Stimulated activated CD4-positive, alpha-beta T cell treated with anti-CD3 and anti-CD28 coated beads, Interleukin-4, amount 100 ng/mL, for 48 hours (primary cell): Measurements from ENCODE around the gene RASGEF1C.
"Not testable (repeated sequence)": the region's sequence is repeated elsewhere in the genome, so short reads cannot be mapped to it uniquely, and the experiment has no call there.

Experiments used
- DNase-seq, 2 donors: peaks; one replicate each; pipeline ENCODE4 v3.0.0-alpha.2; 2020; ENCODE audit warnings: low read depth in 2 of 2

RASGEF1C gene

DNA sequence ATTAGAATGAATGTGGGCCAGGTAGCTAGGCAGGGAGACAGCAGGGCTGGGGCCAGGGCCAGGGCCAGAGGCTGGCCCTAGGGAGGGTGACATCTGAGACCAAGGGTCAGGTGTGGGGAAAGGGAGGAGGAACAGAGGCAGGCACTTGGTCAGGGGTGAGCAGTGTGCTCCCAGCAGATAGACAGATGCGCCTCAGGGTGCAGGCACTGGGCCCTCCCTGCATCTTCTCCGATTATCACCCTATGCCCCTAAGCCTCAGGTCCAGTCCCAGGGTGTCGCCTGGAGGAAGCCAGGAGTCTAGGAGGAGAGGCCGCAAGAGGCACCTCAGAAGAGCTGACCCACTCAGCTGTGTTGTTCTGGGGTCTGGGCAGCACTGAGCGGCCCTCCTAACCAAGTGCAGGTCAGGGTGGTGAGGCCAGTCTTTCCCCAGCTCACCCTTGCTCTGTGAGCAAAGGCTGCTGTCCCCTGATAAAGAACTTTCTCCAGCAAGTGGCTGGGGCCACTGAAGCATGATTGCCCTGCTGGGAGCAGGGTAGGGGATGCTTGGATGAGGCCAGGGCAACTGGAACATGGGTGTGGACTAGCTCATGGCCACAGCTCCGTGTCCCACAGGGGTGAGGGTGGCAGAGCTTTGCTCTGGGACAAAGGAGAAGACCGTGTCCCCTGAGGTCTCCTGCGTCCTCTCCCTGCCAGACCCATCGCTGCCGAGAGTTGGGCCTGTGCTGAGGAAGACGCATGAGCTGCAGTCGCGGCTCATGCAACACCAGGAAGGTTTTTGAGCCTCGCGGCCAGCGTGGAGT lies 2.1 kb upstream of the RASGEF1C start:
- no peak for DNase-seq

- DNase-seq = not testable (repeated sequence)
Observed at GRCh38 chr5:180210077-180210476, 1.1 kb upstream of the RASGEF1C start.

DNA sequence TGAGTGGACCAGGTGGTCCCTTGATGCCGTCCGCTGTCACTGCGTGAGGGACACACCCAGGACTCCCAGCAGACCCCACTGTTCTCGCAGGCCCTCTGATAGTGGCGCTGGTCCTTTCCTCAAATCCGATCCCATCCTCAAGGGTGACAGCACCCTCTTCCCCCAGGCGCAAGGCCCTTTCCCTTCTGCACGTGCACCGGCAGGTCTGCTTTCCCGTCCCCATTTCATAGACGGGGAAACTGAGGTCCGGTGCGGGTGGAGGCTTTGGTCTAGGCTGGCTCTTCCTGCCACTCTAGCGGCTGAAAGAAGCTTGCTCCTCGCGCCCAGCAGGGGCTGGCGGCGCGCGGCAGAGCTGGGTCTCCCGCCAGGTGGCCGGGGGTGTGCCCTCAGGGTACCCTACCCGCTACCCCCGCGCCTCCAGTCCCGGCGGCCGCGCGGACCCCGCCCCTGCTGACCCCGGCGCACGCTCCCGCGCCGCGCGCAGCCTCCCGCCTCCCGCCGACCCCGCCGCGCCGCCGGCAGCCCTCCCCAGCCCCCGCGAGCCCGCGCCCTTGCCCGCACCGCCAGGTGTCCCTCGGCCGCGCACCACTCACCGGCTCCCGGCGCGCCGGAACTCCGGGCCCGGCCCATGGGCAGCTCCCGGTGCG lies 453 bp downstream of the RASGEF1C start:
- DNase-seq = no peak

DNA sequence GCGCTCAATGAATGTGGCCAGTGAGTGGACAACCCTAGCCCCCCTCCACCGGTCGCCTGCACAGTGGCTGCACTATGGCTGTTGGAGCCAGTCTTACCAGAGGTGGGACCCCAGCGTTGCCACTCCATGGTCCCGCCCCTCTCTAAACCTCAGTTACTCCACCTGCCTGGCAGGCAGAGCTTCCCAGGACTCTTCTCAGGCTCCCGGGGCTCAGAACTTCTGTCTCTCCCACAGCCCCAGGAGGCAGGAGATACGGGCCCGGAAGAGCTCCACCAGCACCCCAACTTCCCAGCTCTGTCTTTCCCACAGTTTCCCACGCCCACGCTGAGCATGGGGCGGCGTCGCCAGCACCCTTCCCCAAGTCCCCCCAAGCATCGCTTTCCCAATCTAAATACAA lies 975 bp downstream of the RASGEF1C start:
- no peak for DNase-seq

DNA sequence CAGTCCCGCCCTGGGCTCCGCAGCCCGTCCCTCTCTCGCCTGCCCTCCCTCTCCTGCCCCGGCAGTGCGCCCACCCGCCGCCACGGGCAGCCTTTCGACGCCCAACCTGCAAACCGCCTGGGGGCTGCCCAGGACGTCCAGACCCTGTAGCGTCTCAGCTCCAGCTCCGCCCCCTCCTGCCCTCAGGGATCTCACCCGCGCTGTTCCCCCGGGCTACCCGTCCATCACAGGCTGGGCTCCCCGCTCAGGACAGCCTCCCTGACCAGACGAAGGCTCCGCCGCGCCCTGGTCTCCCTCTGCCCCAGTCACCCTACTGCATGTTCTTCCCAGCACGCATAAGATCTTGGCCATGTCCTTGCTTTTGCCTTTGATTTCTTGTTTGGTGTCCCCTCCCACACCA lies 1.4 kb downstream of the RASGEF1C start:
- no peak for DNase-seq

DNA sequence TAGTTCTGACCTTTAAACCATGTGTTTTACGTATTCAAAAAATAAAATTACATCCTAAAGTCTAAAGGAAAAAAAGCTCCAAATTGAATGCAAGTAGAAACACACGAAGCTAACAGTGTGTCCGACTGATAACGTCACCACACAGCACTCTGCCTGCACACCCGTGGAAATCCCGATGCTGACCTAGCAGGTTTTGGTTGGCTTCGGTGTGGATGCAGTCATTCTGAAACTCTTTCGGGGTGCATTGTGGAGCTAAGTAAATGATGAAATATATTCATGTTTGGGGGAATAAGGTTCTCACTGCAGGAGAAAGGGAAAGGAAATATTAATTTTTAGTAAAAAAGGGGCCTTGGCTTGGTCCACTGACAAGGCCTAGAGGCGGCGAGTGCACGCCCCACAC lies 2.0 kb downstream of the RASGEF1C start:
- DNase-seq = no peak

DNA sequence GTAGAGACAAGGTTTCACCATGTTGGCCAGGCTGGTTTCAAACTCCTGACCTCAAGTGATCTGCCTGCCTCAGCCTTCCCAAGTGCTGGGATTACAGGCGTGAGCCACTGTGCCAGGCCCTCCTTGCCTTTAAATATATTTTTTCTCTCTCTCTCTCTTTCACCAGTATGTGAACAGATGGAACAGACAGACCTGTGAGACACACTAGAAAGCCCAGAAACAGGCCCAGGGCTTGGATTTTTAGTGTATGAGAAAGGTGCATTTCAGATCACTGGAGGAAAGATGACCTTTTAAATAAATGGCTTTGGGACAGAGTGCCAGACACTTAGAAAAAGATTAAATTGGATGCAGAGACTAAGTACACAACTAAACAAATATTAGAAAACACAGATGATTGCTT lies 3.1 kb downstream of the RASGEF1C start:
- DNase-seq = no peak

GRCh38 chr5:180204276-180204819 lies 4.7 kb downstream of the RASGEF1C start:
- no peak for DNase-seq

DNA sequence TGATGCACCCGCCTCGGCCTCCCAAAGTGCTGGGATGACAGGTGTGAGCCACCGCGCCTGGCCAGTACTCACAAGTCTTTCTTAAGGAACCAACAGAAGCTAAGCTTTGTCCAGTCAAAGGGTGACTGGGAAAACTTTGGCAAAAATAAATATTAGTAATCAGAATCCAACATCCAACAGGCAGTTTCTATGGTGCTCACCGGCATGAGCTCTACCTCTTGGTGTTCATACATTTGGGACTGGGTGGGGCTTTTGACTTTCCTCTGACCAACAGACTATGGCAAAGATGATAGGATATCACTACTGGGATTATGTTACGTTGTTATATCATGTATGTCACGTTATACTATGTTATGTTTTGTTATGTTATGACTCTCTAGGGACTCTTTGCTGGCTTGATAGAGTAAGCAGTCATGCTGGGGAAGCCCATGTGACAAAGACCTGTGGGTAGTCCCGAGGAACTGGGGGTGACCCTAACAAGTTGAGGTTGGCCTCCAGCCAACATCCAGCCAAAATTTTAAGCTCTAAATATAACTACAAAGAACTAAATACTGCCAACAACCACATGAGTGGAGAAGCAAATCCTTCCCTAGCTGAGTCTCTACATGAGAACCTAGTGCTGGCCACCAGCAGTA lies 6.0 kb downstream of the RASGEF1C start:
- DNase-seq = no peak

GRCh38 chr5:180201051-180201987 lies 7.7 kb downstream of the RASGEF1C start:
- no peak for DNase-seq

GRCh38 chr5:180199390-180199789 lies 9.6 kb downstream of the RASGEF1C start:
- no peak for DNase-seq

GRCh38 chr5:180198208-180198607 lies 10.8 kb downstream of the RASGEF1C start:
- DNase-seq = no peak

DNA sequence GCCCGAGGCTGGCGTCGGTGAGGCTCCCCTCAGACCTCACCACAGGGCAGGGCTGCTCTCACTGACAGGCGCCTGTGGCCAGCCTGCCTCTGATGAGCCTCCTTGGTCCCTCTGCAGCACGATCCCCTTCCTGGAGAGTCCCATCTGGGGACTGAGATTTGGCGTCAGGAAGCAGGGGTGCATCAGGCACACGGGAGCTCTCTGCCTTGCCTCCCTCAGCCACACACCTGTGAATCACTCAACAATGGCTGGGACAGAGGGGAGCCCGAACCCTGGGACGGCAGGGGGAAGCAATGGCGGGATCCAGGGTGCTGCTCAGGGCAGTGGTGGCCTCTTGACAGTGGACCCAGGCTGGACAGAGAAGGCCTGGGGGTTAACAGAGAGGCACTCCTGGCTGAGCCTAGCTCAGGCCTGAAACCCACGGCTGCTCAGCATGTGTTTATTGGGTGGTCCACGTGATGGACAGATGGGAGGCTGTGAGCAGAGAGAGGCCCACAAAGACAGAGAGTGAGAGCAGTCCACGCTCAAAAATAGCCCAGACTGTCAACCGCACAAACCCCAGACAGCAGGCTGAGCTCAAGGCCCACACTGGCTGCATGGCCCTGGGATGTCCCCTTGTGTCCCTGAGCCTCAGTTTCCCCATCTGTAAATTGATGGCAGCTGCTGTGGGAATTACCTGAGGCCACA lies 11.9 kb downstream of the RASGEF1C start:
- no peak for DNase-seq

- no peak for DNase-seq
Observed at GRCh38 chr5:180194410-180195345, 14.3 kb downstream of the RASGEF1C start.

DNA sequence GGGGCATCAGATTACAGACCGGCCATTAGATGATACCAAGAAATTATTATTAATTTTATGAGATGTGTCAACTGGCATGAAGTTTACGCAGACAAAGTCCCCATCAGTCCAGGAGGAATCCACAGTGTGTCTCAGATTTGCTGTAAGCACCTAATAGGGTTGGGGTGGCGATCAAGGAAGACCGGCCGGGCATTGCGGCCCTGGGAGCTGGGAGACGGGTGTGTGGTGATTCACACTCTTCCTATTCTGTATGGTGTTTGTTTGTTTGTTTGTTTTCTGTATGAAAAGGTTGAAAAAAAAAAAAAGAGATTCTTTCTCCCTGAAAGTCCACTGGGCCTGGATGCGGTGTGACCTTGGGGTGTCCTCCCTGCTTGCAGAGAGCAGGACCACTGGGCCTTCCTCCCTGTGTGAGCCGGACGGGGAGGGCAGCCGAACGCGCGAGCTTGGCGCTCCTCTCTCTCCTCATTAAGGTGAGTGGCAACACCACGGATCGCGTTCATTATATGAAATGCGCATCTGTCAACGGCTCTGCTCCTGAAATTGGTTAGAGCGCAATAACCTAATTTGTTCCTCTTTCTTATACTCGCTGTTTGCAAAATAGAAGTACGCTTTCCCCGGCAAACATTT lies 15.1 kb downstream of the RASGEF1C start:
- DNase-seq = no peak

DNA sequence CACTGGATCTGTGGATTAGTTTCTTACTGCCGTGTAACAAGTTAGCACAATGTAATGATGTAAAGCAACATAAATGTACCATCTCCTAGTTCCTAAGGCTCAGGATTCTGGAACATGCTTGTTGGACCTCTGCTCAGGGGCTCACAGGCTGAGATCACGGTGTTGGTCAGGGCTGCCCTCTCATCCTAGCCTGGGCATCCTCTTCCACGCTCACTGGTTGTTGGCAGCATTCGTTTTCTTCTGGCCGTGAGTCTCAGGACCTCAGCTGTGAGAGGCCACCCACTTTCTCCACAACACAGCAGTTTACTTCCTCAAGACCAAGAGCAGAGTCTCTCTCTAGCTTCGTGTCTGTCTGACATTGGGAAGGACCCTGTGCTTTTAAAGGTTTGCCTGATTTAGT lies 17.3 kb downstream of the RASGEF1C start:
- DNase-seq = no peak

DNA sequence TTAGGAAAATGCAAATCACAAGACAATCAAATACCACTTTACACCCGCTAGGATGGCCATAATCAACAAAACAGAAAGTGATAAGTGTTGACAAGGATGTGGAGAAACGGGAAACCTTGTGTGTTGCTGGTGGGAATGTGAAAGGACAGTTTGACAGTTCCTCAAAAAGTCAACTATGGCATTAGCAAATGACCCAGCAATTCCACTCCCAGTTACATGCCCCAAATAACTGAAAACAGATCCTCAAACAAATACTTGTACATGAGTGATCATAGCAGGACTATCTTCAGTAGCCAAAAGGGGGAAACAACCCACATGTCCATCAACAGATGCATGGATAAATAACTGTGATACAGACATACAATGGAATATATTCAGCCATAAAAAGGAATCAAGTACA lies 21.2 kb downstream of the RASGEF1C start:
- DNase-seq = no peak

DNA sequence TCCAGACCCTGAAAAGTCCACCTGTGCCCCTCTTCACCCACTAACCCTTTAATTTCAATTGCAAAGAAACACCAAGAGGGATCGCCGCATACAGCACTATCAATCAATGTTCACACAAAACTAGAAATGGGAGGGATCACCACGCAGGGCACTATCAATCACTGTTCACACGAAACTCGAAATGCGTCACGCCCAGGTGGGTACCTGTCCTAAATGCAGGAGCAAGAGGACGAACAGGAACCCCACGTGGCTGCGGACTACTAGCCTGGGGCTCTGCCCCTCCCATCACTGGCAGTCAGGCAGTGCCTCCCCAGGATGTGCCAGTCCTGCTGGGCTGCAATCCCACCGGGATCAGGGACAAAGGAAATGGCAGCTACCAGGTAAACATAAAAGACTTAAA lies 28.2 kb downstream of the RASGEF1C start:
- DNase-seq = no peak

- no peak for DNase-seq
Observed at GRCh38 chr5:180180421-180180820, 28.6 kb downstream of the RASGEF1C start.
